ENCODE results near the gene LKAAEAR1. TPM values are rescaled to one million over a fixed set of nuclear protein-coding genes. Genes with fewer than 3 reads are reported as not detected.

Gene LKAAEAR1
- total RNA-seq, 2 donors from 2014 or later = not detected

DNA sequence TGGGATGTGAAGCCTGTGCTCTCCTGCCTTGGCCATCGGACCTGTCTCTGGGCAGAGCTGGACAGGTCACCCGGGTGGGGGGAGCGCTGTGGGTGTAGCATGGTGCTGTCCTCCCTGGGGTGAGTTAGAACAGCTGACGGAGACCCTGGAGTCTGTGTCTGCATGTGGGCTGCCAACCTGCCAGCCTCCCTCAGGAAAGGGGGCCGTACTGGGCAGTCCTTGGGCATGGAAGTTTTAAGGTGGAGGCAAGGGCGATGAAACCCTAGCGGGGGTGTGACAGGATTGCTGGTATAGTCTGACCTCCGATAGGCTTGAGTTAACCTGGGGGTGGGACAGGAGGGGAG lies 37.2 kb downstream of the LKAAEAR1 start:
- intact Hi-C loops (cut with DNase I) = no loop called here
- DNase-seq (ENCODE audit: low spot score) = no peak

DNA sequence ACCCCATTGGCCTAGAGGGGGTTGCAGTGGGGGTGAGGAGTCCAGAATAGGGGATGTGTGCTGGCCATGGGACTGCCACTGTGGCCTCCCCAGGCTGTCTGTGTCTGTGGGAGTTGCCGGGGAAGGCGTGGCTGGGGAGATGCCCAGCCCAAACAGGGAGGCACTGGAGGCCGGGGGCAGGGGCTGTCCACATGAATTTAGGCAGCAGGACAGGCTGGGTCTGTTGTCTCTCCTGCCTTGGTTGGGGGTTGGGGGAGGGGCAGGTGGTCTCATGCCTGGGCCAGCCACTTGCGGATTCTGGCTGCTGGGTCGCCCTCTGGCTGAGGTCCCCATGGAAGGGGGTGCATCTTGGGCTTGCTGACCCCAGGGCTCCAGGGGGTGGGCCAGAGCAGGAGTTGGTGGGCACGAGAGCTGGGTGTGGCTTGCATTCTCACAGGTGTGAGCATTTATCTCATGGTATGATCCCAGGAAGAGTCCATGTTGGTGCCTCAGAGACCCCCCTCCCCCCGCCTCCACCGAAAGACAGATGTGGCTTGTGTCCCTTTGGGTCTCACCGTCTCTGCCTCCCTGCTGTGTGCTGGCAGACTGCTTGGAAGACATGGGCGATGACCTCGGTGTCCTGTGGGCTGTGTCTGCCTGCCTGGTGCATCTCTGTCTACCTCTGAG lies 38.7 kb downstream of the LKAAEAR1 start:
- no peak for DNase-seq (ENCODE audit: low spot score)
- intact Hi-C loops (cut with DNase I) = no loop called here

DNA sequence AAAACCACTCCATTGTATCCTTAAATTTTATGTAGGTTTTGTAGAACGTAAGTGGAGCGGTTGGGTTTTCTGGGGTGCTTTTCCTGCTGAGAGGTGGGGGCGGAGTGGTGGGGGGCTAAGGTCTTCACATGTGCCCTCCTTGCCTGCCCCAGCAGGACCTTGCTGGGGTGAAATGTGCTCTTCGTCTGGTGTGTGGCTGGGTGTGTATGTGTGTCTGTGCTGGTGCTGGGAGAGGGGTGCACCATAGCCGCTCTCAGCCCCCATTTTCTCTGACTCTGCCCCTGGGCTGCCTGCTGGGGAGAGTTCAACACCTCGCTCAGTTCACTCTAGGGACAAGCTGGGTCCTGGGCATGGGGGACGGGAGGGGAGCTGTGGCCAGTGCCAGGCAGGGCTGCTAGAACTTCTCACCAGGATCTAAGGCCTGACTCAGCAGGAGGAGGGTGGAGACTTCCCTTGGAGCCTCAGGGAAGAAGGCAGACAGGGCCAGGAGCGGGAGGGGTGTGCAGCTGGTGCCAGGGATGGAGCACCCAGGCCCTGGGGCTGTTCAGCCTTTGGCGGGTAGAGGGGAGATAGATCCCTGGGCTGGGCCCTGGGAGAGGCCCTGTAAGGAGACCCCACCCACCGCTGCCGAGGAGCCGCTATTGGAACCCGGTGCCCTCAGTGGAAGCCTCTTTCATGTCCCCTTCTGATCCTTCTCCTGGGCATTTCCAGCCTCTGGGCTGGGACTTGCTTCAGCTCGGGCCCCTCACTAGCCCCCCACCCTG lies 39.5 kb downstream of the LKAAEAR1 start:
- intact Hi-C loops (cut with DNase I) = loop anchor here in 1 of 2 donors (5.0 kb wide), 2 partner anchors 457 to 1637 kb away; partner anchors contain the start of gene CABLES2

DNA sequence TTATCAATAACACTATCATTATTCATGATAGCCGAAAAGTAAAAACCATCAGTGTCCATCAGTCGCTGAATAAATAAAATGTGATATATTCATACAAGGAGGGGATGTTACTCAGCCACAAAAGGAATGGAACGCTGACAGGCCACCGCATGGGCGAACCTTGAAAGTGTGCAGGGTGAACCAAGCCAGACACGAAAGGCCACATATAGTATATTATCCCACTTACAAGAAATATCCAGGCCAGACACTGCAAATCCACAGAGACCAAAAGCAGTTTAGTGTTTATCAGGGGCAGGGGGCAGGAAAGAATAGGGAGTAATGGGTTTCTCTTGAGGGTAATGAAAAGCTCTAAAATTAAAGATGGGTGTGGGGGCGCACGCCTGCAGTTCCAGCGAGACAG lies 40.4 kb downstream of the LKAAEAR1 start:
- DNase-seq (ENCODE audit: low spot score) = no peak
- intact Hi-C loops (cut with DNase I) = loop anchor here in 1 of 2 donors (5.0 kb wide), 2 partner anchors 456 to 1636 kb away; partner anchors contain the start of gene CABLES2

More for the DNA sequence above, 39.5 kb downstream of the LKAAEAR1 start:
- no peak for DNase-seq (ENCODE audit: low spot score)

DNA sequence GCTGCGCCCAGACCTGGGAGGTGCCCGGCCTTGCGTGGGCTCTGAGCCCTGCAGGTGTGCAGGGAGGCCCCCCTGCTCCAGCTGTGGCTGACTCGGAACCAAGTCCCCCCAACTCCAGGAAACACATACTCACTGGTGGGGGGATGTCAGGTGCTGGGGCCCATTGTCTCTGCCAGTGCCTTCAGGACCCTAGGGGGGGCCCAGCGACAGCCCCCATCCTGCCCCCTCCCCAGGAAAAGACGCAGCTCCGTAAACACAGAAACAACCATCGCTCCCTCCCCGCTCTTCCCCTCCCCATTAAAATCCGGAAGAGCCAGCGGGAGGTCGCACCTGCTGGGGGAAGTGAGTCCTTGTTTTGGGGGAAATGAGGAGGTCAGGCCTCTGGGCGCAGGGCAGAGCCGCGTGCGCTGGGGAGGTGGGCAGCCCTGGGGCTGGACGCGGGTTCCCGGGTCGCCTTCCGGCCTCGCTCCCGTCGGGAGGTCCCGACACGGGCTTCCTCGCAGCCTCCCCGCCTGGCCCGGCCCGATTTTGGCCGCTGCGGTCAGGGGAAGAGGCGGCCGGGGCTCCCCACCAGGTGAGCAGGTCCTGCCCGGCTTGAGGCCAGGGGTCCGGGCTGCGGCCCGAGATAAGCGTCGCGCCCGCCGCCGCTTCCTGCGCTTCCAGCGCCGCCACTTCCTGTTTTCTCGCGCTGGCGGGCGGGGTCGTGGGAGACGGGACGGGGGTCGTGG lies 42.0 kb downstream of the LKAAEAR1 start:
- intact Hi-C loops (cut with DNase I) = loop anchor here in 1 of 2 donors (5.0 kb wide), 2 partner anchors 455 to 1635 kb away; partner anchors contain the start of gene CABLES2
- no peak for DNase-seq (ENCODE audit: low spot score)

DNA sequence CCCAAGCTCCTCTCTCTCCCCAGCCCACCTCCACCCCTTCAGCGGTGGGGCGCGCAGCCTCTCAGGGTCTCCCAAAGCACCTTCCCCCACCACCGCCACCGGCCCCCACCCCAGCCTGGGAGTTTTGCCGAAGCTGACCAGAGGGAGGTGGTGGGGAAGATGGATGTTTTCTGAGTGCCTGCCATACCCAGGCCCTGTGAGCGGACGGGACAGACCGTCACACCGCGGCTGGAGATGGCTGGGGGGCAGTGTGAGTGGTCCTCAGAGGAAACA lies 42.5 kb downstream of the LKAAEAR1 start:
- intact Hi-C loops (cut with DNase I) = loop anchor here in 1 of 2 donors (5.0 kb wide), 2 partner anchors 454 to 1634 kb away; partner anchors contain the start of gene CABLES2
- no peak for DNase-seq (ENCODE audit: low spot score)

DNA sequence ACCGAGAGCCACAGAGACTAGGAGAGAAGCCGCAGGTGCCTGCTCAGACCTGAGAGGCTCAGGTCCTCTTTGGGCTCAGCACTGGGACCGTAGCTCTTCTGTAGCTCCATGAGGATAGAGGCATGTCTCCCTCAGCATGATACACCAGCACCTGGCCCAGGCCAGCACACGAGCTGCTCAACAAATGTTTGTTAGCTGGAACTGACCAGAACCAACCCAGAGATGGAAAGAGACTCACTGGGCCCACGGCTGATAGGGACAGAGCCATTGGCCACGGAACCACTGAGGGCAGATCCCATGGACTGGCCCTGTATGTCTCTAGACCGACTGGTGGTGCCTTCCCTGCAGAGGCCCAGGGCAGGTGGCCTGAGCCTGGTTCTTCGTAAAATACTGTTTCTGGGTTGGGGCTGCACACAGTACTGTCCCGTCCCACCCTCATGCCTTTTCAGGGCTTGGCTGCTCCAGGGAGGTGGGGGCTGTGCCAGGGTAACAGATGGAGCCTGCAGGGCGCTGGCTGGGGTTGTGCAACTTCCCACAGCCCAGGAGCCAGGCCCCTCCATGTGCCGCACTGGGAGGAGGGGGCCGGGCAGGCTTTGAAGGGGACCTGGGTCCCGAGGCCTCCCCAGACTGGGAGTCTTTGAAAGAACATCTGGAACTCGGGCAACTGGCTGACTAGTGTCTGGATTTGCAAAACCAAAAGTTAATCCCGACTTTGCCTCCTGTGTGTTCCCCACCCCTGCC lies 43.0 kb downstream of the LKAAEAR1 start:
- intact Hi-C loops (cut with DNase I) = loop anchor here in 1 of 2 donors (5.0 kb wide), 2 partner anchors 454 to 1634 kb away; partner anchors contain the start of gene CABLES2
- DNase-seq (ENCODE audit: low spot score) = no peak

DNA sequence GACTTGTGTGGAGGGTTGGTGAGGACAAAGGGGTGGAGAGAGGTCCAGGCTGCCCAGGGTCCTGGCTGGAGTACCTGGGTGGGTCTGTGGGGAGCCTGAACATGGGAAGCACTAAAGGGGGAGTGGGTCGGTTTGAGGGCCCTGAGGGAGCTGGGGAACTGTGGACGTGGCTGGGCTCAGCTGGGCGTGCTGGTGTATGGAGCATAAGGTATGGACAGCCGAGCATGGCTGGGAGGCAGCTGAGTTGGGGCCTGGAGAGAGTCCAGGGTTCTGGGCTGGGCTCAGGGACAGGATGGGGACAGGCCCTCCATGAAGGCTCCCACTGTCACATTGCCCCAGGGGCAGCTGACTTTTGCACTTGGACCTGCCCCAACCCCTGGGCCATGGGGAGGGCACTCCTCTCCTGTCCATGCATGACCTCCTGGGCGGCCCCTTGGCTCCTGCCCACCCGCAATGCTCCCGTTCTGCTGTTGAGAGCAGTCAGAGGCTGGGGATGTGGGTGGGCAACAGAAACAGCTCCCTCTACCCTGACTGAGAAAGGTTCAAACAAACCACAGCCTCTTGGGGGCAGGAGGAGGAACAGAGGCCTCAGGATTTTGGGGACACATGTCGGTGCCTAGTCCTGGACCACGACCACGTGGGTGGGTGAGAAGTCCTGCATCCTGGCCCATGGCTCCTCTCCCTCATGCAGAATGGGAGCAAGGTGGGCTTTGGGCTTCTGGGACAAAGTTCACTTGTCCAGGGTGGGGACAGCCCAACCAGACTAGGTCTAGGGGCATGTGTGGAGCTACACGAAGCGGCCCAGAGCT lies 43.8 kb downstream of the LKAAEAR1 start:
- intact Hi-C loops (cut with DNase I) = loop anchor here in 1 of 2 donors (5.0 kb wide), 2 partner anchors 453 to 1633 kb away; partner anchors contain the start of gene CABLES2
- DNase-seq (ENCODE audit: low spot score) = no peak

DNA sequence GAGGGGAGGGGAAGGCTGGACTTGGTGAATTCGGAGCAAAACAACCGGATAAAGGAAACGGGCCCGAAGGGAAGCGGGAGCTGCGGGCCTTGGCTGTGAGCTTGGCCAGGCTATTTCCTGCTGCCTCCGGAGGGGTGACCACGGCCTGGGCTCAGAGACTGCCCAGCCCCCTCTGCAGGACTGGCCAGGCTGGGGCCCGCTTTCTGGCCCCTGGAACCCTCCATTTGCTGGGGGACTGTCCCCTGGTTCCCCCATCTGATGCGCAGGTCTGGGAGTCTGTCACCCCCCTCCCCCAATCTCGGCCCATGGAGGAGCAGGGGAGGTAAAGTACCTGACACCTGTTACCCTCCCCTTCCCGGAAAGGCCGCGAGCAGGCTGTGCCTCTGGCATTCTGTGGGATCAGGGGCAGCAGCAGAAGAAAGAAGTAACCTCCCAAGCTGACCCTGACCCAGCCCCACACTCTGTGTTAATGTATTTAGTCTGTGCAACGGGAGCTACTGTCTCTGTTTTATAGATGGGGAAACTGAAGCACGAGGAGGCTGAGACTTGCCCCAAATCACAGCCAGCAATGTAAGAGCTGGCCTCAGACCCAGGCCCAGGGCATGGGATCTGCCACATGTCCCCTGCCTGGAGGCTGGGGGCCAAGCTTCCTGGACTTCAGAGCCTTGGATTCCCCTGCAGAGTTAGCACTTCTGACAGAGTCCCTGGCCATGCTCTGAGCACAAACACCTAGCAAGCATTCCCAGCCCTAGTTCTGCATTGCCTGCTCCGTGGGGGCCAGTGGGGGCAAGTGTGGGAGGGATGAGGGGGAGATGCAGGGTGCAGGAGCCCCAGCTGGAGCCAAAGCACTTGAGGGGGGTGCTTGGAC lies 44.7 kb downstream of the LKAAEAR1 start:
- intact Hi-C loops (cut with DNase I) = loop anchor here (5.0 to 10.0 kb wide), 4 partner anchors 75 to 1632 kb away; partner anchors contain the start of gene CABLES2 (in 1 of the 2)
- DNase-seq (ENCODE audit: low spot score) = no peak

DNA sequence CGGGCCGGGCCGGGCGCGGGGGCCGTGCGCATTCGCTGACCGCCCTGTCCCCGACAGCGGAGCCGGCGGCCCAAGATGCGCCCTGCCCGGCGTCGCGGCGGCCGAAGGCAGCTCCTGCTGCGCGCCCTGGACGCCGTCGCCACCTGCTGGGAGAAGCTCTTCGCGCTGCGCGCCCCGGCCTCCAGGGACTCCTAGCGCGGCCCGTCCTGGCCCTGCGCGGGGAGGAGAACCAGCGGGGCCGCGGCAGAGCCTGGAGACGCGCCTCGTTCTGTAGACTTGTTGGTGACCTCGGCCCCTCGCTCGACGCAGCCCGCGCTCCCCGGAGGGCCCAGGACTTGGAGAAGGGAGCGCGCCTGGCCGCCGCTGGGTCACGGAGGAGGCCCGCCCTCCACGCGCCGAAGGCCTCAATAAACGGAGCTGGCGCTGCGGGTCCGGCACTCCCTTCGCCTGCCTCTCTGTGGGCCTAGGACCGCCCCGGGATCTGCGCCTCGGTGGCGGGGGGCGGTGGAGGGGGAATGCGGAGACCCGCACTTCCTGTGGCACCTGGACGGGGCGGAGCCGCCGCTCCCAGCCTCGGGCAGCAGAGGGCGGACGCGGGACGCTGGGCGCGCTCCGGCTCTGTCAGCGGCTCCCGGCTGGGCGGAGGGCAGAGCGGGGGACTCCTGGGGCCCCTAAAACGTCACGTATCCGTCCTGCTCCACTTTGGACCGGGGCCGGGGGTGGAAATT lies 45.5 kb downstream of the LKAAEAR1 start:
- intact Hi-C loops (cut with DNase I) = loop anchor here (5.0 to 10.0 kb wide), 2 partner anchors 76 to 84 kb away; no protein-coding TSS in a partner anchor

DNA sequence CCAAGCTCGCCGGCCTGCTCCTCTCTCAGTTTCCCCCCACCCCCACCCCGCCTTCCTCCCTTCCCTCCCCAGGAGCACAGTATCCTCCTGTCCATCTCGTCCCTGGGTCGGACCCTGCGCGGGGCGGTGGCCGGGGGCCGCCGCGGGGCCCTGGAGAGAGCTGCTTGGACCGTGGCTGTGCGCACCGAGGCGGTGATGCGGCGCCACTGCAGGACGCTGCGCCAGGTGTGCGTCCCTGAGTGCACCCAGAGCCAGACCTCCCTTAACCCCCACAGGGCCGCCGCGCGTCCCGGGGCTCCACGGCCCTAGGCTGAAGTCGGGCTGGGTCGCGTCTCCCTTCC lies 46.0 kb downstream of the LKAAEAR1 start:
- DNase-seq (ENCODE audit: low spot score) = no peak
- intact Hi-C loops (cut with DNase I) = loop anchor here (5.0 to 10.0 kb wide), 2 partner anchors 77 to 84 kb away; no protein-coding TSS in a partner anchor

More for the DNA sequence above, 45.5 kb downstream of the LKAAEAR1 start:
- peak; percentile 91 for DNase-seq (ENCODE audit: low spot score)

DNA sequence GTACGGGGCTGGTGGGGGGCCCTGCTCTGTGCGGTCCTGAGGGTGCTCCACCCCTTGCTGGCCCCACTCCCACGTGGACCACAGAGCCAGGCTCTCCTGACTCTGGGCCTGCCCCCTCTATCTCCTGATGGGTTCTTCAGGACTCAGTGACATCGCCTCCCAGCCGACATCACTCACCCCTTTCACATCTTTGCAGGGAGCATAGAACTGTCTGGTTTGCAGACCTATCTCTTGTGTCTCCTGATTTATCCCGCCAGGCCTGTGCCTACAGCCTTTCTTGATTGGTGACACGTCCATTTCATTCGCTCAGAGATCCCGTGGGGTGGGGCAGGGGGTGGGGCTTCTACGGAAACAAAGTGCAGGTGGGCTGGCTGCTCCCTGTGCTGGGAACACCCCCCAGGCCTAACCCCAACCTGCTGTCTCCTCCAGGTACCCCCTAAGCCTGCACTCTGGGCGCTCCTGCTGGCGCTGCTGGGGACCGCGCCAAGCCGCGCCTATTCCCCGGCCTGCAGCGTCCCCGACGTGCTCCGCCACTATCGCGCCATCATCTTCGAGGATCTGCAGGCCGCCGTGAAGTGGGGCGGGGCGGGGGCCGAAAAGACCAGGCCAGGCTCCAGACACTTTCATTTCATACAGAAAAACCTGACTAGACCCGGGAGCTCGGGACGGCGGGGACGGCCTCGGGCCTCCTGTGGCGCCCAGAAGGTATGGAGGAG lies 46.5 kb downstream of the LKAAEAR1 start:
- intact Hi-C loops (cut with DNase I) = loop anchor here (5.0 to 10.0 kb wide), 2 partner anchors 77 to 85 kb away; no protein-coding TSS in a partner anchor

DNA sequence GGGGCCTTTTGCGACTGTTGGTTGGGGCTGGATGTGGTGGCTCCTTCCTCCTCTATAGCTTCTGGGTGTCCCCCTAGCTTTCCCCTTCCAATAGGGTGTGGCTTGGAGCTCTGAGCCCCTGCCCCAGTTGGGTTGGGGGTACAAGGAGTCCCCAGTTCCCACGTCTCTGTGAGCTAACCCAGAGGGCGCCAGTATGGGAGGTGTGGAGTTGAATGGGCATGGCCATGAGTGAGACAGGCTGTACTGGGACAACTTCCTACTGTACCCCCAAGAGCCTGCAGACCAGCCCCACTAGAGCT lies 47.0 kb downstream of the LKAAEAR1 start:
- intact Hi-C loops (cut with DNase I) = loop anchor here (5.0 to 10.0 kb wide), 2 partner anchors 78 to 85 kb away; no protein-coding TSS in a partner anchor
- DNase-seq (ENCODE audit: low spot score) = no peak

More for the DNA sequence above, 46.5 kb downstream of the LKAAEAR1 start:
- DNase-seq (ENCODE audit: low spot score) = no peak

DNA sequence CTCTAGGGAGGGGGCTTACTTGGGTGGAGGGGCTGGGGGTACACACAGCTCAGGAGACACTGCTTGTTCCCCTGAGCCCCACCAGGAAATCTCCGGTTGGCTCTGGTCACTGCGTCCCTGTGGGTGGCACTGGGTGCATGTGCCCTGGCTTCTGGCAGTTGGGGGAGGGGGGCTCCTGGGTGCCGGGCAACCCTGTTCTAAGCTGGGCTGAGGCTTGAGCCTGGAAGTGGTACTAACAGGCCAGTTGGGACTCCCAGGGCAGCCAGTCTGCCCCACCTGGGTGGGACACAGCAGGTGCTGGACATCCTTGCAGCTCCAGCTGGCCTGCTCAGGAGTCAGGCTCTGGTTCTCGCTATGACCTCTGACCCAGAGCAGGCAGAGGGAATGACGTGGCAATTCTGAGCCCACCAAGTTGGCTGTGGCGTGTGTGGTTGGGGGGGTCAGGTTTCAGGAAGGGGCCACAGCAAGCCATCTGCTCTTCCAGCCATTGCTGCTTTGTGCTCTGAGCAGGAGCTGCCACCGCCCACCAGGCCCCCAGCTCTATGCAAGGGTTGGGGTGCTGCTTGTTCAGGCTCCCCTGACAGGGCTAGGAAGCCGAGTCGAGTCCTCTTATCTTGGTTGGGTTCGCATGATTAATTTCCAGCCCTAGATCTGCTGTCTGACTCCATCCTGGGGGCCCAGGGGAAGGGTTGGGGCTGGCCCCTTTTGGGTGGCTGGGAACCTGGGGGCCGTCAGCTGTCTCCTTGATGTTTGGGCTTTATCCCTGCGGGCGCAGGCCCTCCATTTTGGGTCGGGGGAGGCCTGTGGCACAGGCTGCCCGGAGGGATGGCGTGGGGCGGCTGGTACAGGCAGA lies 47.6 kb downstream of the LKAAEAR1 start:
- intact Hi-C loops (cut with DNase I) = loop anchor here (5.0 to 10.0 kb wide), 2 partner anchors 78 to 86 kb away; no protein-coding TSS in a partner anchor
- DNase-seq (ENCODE audit: low spot score) = no peak

DNA sequence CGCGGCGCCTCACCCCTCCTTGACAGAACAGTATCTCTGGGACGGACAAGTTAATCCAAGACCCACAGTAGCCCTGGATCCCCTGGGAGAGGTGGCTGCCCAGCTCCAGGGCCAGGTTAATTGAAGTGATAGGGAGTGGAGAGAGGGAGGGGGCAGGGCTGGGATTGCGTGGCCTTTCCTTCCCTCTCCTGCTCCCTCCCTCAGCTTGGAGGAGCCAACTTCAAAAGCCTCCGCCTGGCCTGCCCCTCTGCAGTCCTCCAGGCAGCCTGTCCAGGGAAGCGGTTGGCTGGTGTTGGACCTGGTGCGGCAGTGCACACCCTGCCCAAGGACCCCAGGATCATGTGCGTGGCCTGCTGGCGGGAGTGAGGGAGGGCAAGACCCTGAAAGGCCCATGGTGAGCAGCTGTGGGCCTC lies 48.3 kb downstream of the LKAAEAR1 start, which contains the start of gene C20orf204:
TSS of gene C20orf204 (plus strand) at position 250 of the 413 bp plus-strand sequence. CDS start at position 392, 142 bp downstream.
- intact Hi-C loops (cut with DNase I) = loop anchor here (5.0 to 10.0 kb wide), 2 partner anchors 79 to 86 kb away; no protein-coding TSS in a partner anchor
- DNase-seq (ENCODE audit: low spot score) = no peak
